NCI-H128 (cell line): ENCODE measurements around the gene TEKT5.
"Not testable (repeated sequence)": the region's sequence is repeated elsewhere in the genome, so short reads cannot be mapped to it uniquely, and the experiment has no call there.

Experiments
- DNase-seq: peaks from one replicate; lab custom pipeline; 2025; ENCODE audit not compliant: unreplicated experiment; lab: John Stamatoyannopoulos, UW

Gene TEKT5

GRCh38 chr16:10635365-10636021, 59.2 kb downstream of the TEKT5 start:
- no peak for DNase-seq

GRCh38 chr16:10633429-10633828, 61.3 kb downstream of the TEKT5 start:
- DNase-seq, result not testable (repeated sequence)

- DNase-seq, result no peak
Observed at GRCh38 chr16:10631886-10632285, 62.8 kb downstream of the TEKT5 start.

- DNase-seq, result no peak
Observed at GRCh38 chr16:10629592-10629963, 65.2 kb downstream of the TEKT5 start.

- DNase-seq, result no peak
Observed at GRCh38 chr16:10625595-10626357, 69.0 kb downstream of the TEKT5 start.

- DNase-seq, result no peak
Observed at GRCh38 chr16:10624527-10624926, 70.2 kb downstream of the TEKT5 start.

GRCh38 chr16:10623059-10623458, 71.7 kb downstream of the TEKT5 start:
- no peak for DNase-seq

GRCh38 chr16:10622036-10622921, 72.5 kb downstream of the TEKT5 start:
- no peak for DNase-seq

- not testable (repeated sequence) for DNase-seq
Observed at GRCh38 chr16:10621216-10621949, 73.3 kb downstream of the TEKT5 start.

GRCh38 chr16:10620120-10620519, 74.6 kb downstream of the TEKT5 start:
- DNase-seq, result no peak

GRCh38 chr16:10619271-10619849, 75.4 kb downstream of the TEKT5 start:
- DNase-seq, result no peak

GRCh38 chr16:10618710-10619209, 76.0 kb downstream of the TEKT5 start:
- no peak for DNase-seq

GRCh38 chr16:10617662-10618420, 76.9 kb downstream of the TEKT5 start:
- DNase-seq, result no peak

GRCh38 chr16:10616756-10617640, 77.7 kb downstream of the TEKT5 start:
- no peak for DNase-seq

GRCh38 chr16:10616419-10616755, 78.3 kb downstream of the TEKT5 start:
- no peak for DNase-seq

- no peak for DNase-seq
Observed at GRCh38 chr16:10614685-10615084, 80.0 kb downstream of the TEKT5 start.

GRCh38 chr16:10613785-10614485, 80.8 kb downstream of the TEKT5 start:
- no peak for DNase-seq

GRCh38 chr16:10612649-10613179, 82.0 kb downstream of the TEKT5 start:
- no peak for DNase-seq
